OCI-LY7 (cell line): ENCODE measurements around the gene PLXNC1.

Source experiments
- EZH2phosphoT487 ChIP-seq: fragments of 200-600 bp; sonication (generic); IDR thresholded peaks from 2 replicates; pipeline ENCODE4 v1.6.1; 2018; ENCODE audit warnings: low read depth, borderline replicate concordance, mild to moderate bottlenecking, mixed run types, antibody characterized with exemption, low read length, moderate library complexity, mixed read lengths
- TF ChIP-seq, protein P1 (sequence below): fragments of 200-600 bp; sonication (generic); conservative IDR thresholded peaks from 2 replicates; pipeline ENCODE4 v1.5.1; 2014; ENCODE audit warnings: mild to moderate bottlenecking, antibody characterized with exemption, low read length, moderate library complexity, mixed read lengths

DNA sequence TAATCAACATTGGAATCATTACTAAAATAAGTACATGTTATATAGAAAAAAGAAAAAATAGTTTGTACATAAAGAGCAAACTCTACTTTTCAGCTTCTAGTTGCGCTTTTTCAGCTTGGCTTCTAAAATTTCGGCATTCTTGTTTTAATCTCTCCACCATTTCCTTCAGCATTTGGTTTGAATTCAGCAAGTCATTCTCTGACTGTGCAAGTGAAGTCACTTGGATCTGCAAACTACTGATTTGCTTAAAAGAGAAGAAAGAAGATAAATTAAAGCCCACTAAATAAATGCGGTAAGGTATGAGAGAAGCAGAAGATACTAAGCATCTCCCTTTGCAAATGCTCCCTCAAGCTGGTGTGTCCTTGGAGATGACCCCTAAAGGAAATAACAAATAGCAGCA is 185.0 kb downstream of the PLXNC1 start:
- TF ChIP-seq, protein P1, sequence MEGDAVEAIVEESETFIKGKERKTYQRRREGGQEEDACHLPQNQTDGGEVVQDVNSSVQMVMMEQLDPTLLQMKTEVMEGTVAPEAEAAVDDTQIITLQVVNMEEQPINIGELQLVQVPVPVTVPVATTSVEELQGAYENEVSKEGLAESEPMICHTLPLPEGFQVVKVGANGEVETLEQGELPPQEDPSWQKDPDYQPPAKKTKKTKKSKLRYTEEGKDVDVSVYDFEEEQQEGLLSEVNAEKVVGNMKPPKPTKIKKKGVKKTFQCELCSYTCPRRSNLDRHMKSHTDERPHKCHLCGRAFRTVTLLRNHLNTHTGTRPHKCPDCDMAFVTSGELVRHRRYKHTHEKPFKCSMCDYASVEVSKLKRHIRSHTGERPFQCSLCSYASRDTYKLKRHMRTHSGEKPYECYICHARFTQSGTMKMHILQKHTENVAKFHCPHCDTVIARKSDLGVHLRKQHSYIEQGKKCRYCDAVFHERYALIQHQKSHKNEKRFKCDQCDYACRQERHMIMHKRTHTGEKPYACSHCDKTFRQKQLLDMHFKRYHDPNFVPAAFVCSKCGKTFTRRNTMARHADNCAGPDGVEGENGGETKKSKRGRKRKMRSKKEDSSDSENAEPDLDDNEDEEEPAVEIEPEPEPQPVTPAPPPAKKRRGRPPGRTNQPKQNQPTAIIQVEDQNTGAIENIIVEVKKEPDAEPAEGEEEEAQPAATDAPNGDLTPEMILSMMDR: no peak
- TF ChIP-seq EZH2phosphoT487: no peak
